Stimulated activated CD8-positive, alpha-beta memory T cell treated with anti-CD3 and anti-CD28 coated beads, Interleukin-15, amount 100 ng/mL, for 24 hours (primary cell): Measurements from ENCODE around the gene SPCS2.
A peak's percentile ranks its signal among the peaks of the same experiment; 100 is the strongest.
"Not testable (repeated sequence)": the region's sequence is repeated elsewhere in the genome, so short reads cannot be mapped to it uniquely, and the experiment has no call there.

Experiments used
- DNase-seq: peaks from one replicate; pipeline ENCODE4 v3.0.0-alpha.2; 2020; ENCODE audit warnings: low read depth

Gene SPCS2

GRCh38 chr11:74950374-74950969, 1.4 kb downstream of the SPCS2 start:
- DNase-seq = no peak

GRCh38 chr11:74951226-74951625, 2.2 kb downstream of the SPCS2 start:
- DNase-seq = no peak

- DNase-seq = no peak
Observed at GRCh38 chr11:74952752-74953151, 3.7 kb downstream of the SPCS2 start.

GRCh38 chr11:74953451-74953850, 4.4 kb downstream of the SPCS2 start:
- no peak for DNase-seq

DNA sequence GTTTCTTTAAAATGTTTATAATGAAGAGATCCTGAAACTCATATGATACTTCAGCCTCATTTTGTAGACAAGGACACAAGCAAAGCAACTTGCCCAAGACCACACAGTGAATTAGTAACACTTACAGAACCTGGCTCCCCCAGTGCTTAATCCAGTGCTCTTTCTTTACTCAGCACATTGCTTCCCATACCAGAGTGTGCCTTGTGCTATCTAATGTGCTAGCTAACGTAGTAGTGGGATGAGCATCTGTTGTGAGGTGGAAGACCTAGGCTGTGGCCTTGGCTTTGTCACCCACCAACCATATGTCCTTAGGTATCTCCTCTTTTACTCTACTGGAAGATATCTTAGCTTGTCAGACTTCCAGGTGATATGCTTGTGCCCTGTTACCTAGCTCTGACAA, 5.1 kb downstream of the SPCS2 start:
- no peak for DNase-seq

- no peak for DNase-seq
Observed at GRCh38 chr11:74956397-74957015, 7.4 kb downstream of the SPCS2 start.

DNA sequence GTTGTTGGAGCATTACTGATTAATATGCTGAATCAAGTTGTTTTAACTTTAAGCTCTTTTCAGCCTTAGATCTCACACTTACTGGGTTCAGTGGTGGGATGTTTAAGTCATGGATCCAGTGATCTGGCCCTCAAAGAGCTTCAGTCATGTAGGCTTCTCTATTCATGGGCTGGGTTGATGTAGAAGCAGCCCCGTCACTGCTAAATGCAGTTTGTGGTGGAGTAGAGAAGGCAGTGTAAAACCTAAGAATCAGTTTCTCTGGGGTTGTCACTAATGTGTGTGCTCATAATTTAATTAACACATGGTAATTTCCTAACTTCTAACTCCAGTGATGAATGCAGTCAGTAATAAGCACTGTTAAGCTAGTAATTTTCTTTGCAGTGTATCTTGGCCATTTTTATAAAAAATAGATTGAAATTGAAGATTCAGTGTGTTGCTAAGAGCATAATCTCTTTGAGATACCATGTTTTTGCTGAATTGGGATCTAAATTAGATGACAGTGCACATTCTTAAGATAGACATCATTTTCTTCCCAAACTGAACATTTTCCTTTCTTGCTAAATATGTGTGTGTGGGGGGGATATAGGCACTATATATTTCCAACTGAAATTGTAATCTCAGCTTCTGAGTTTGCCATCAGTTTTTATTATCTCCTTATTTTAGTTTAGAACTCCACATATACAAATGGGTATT, 9.0 kb downstream of the SPCS2 start:
- DNase-seq = no peak

- DNase-seq = not testable (repeated sequence)
Observed at GRCh38 chr11:74960128-74960527, 11.1 kb downstream of the SPCS2 start.

DNA sequence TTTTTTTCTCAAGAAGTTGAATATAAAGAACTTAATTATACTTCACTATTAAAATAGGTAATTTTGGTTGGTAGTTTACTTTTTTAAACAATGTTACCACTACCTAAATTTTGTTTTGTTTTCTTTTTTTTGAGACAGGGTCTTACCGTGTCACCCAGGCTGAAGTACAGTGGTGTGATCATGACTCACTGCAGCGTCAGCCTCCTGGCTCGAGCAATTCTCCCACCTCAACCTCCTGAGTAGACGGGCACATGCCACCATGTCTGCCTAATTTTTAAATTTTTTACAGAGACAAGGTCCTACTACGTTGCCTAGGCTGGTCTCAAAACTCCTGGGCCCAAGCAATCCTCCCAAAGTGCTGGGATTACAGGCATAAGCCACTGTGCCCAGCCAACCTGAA, 17.6 kb downstream of the SPCS2 start:
- no peak for DNase-seq

GRCh38 chr11:74970852-74971395, 21.9 kb downstream of the SPCS2 start:
- no peak for DNase-seq

GRCh38 chr11:74971424-74971823, 22.4 kb downstream of the SPCS2 start:
- no peak for DNase-seq

GRCh38 chr11:74978041-74978440, 29.0 kb downstream of the SPCS2 start:
- DNase-seq = no peak

- no peak for DNase-seq
Observed at GRCh38 chr11:74980634-74981033, 31.6 kb downstream of the SPCS2 start.

DNA sequence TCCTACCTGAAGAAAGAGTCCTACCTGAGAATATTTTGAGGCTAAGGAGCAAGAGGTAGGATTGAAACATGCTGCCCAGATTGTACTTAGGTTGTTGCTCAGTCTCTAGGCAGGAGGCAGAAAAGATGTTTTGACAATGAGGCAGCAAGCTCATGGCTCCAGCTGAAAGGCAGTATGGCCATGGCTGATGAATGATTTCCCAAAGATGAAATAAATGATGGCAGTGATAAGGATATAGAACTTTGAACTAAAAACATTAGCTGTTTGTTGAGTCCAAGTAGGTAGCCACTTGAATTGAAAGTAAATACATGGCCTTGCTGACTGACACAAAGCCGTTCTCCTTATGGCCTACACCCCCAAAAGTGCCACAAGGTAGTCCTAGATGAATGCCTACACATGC, 32.8 kb downstream of the SPCS2 start:
- DNase-seq = no peak

GRCh38 chr11:74984070-74984469, 35.0 kb downstream of the SPCS2 start:
- no peak for DNase-seq

DNA sequence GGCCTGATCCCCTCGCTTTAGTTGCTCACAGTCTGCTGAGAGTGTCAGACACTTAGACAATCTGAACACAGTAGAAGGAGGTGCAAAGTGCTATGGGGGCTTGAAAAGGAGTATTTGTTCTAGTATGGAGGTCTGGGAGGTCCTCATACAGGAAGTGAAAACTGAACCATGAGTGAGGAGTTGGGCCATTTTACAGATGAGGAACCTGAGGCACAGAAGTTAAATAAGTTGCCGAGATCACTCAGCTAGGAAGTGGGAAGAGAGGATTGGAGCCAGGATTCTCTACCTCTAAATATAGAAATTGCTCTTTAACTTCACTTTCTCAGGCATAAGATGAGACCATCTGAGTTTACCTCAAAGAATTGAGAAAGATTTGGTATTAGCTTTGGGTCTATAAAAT, 35.7 kb downstream of the SPCS2 start:
- no peak for DNase-seq

DNA sequence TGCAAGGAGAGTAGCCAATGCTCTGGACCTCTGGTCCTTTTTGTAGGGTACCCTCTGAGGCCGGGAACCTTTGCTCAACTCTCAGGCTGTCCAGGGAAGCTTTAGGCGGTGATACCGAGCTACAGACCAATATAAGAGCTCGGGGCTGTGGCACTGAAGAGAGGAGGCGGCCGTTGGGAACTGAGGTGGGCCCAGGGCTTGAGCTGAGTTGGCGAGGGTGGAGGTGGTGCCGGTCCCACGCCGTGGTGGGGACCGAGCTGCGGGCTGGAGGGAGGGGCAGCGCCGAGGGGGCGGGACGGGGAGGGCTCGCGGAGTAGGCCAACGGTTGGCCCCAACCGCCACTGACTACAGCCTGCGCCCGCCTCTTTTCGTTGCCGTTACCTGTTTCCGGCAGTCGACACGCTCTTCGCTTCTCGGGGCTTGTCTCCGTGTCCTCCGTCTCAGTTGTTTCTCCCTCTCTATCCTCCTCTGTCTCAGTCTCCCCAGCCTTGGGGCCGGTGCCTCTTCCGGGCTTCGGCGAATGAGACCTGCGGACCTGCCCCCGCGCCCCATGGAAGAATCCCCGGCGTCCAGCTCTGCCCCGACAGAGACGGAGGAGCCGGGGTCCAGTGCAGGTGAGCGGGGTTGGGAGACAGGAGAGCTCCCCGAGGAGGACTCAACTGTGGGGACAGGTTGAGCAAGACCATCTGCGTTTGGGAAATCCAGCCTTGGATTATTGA, 39.6 kb downstream of the SPCS2 start, which contains the start of gene NEU3:
NEU3 (plus strand) TSS at position 393 of the 719 bp plus-strand sequence; CDS start at position 521, 128 bp downstream.
- peak; percentile 64 for DNase-seq

- DNase-seq = no peak
Observed at GRCh38 chr11:74989260-74989638, 40.2 kb downstream of the SPCS2 start.

DNA sequence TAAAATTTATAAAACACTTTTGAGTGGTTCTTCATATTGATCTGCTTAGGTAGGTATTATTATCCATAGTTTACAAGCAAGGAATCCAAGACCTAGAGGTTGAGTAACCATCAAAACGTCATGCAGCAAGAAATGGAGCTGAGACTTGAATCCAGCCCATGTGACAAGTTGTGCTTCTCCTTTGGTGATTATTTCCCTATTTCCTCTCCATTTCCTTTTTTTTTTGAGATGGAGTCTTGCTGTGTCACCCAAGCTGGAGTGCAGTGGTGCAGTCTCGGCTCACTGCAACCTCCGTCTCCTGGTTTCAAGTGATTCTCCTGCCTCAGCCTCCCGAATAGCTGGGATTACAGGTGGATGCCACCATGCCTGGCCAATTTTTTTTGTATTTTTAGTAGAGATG, 41.1 kb downstream of the SPCS2 start:
- not testable (repeated sequence) for DNase-seq

DNA sequence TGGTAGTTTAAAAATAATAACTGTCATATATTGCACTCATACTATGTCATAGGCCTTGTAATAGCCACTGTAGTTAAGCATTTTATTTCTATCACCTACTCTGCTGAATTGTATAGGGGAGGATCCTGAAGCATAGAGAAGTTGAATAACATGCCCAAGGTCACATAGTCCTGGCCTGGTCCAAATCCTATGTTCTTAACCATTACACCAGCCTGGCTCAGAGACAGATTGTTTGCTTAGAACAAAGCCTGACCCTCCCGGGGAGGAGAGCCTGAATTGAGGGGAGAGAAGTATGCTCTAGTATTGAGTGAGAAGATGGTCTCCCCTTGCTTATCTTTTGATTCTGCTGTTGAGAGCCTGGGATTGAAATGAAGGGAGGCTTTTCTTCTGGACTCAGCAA, 41.9 kb downstream of the SPCS2 start:
- no peak for DNase-seq

DNA sequence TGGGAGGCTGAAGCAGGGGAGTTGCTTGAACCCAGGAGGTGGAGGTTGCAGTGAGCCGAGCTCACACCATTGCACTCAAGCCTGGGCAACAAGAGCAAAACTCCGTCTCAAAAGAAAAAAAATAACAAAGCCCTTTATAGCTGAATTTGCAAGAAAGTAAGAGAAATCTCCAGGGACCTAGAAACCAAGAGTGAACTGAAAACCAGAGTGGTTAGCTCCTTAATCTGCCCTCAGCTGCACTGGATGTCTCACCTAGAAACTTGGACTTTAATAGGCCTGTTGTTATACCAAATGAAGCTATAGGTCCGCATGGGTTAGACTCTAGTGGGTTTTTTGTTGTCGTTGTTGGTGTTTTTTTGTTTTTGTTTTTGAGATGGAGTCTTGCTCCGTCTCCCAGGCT, 43.8 kb downstream of the SPCS2 start:
- no peak for DNase-seq

DNA sequence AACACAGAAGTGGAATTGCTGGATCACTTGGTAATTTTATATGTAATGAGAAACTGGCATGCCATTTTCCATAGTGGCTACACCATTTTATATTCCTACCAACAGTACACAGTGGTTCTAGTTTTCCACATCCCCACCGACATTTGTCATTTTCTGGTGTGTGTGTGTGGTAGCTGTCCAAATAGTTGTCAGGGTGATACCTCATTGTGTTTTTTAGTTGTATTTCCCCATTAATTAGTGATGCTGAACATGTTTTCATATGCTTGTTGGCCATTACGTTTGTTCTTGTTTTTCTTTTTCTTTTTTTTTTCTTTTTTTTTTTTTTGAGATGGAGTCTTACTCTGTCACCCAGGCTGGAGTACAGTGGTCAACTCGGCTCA, 51.9 kb downstream of the SPCS2 start:
- DNase-seq = no peak

- DNase-seq = no peak
Observed at GRCh38 chr11:75001686-75002085, 52.6 kb downstream of the SPCS2 start.
